ENCODE results near the gene SLC25A28. TPM values are rescaled to one million over a fixed set of nuclear protein-coding genes. Genes with fewer than 3 reads are reported as not detected.
"Not testable (repeated sequence)": the region's sequence is repeated elsewhere in the genome, so short reads cannot be mapped to it uniquely, and the experiment has no call there.

The SLC25A28 gene
- total RNA-seq, 1 donor from 2014 or later = 53.9 TPM

DNA sequence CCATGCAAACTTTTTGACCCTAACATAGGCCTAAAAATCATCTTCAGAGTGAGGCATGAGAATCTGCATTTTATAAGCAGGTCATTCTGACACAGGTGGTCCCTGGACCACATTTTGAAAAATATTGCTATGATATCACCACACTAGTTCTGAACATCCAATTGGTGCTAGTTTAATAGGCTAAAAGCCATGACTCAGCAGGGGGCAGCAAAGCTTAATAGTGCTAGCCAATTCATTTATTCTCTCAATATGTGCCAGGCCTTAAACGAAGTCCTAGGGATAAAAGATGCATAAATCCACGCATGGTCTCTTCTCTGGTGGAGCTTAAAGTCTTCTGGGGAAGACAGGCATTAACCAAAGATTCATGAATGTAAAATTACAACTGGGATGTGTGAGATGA lies 10.2 kb upstream of the SLC25A28 start:
- DNase-seq (ENCODE audit: low spot score) (no peak), ATAC-seq (no peak)
- intact Hi-C loops (cut with DNase I) = no loop called here

DNA sequence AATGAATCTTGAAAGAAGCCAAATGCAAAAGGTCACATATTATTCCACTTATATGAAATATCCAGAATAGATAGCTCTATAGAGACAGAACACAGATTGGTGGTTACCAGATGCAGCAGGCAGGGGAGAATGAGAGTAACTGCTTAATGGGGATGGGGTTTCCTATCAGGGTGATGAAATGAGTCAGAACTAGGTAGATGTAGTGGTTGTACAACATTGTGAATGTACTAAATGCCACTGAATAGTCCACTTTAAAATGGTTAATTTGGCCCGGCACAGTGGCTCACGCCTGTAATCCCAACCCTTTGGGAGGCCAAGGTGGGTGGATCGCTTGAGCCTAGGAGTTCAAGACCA lies 9.4 kb upstream of the SLC25A28 start:
- intact Hi-C loops (cut with DNase I) = no loop called here
- DNase-seq (ENCODE audit: low spot score) = no peak
- ATAC-seq = no peak

DNA sequence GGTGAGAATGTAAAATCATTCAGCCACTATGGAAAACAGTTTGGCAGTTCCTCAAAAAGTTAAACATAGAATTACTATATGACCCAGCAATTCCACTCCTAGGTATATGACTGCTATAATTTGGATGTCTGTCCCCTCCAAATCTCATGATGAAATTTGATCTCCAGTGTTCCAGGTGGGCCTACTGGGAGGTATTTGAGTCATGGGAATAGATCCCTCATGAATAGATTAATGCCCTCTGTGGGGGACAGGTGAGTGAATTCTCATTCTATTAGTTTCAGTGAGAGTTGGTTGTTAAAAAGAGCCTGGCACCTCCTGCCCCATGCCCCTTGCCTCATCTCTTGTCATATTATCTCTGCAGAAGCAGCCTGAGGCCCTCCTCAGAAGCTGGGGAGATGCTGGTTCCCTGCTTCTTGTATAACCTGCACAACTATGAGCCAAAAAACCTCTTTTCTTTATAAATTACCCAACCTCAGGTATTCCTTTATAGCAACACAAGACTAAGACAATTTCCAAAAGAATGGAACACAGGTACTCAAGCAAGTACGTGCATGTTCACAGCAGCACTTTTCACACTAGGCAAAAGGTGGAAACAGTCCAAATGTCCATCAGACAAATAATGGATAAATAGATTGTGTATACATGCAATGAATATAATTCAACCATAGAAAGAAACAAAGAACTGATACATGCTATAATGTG lies 8.8 kb upstream of the SLC25A28 start:
- intact Hi-C loops (cut with DNase I) = no loop called here
- DNase-seq (ENCODE audit: low spot score) = no peak
- ATAC-seq = no peak

DNA sequence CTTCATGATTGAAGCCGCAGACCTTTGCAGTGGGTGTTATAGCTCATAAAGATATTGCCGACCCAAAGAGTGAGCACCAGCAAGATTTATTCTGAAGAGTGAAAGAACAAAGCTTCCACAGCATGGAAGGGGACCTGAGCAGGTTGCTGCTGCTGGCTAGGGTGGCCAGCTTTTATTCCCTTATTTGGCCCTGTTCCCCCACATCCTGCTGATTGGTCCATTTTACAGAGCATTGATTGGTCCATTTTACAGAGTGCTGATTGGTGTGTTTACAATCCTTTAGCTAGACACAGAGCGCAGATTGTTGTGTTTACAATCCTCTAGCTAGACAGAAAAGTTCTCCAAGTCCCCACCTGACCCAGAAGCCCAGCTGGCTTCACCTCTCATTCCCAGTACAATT lies 4.9 kb upstream of the SLC25A28 start:
- intact Hi-C loops (cut with DNase I); DNase-seq (ENCODE audit: low spot score); ATAC-seq: not testable (repeated sequence)

DNA sequence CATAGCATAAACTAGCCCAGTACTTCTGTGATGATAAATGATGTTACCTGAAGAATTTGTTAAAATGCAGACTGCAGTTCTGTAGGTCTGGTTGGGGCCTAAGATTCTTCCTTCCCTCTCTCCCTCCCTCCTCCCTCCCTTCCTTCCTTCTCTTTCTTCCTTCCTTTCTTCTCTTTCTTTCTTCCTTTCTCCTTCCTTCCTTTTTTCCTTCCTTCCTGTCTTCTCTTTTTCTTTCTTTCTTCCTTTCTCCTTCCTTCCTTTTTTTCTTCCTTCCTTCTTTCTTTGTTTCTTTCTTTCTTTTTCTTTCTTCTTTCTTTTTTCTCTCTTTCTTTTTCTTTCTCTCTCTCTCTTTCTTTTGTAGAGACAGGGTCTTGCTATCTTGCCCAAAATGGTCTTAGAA lies 3.7 kb upstream of the SLC25A28 start:
- DNase-seq (ENCODE audit: low spot score) (no peak), ATAC-seq (no peak)
- intact Hi-C loops (cut with DNase I) = no loop called here

DNA sequence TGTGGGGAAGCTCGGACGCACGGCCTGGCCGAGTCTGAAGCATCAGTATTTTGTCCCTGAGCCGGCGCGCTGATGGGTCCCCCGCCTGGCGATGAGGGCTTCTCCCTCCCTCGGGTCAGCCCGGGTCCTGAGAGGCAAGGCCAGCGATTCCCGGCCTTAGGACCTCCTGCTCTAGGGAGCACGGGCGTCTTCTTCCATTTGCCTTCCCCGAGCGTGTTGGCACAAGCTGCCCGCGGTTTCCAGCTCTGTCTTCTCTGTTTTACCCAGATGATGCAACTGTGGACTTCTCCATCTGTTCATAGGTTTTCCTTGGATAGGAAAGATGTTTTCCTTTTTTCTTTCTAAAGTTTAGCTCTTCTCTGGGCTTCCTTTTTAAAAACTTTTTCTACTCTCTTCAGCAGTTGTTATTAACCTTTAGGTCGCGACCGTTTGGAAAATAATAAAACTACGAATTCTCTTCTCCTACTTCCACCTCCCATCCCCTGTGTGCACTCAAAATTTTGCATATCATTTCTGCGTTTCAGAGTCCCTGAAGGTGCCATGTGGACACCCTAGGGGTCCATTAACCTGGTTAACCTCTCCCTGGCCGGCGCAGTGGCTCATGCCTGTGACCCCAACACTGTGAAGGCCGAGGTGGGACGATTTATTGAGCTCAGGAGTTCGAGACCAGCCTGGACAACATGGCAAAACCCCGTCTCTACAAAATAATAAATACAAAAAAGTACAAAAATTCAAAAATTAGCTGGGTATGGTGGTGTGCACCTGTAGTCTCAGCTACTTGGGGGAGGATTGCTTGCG lies 1.4 kb upstream of the SLC25A28 start:
- intact Hi-C loops (cut with DNase I) = no loop called here
- ATAC-seq = peak; percentile 52
- no peak for DNase-seq (ENCODE audit: low spot score)

DNA sequence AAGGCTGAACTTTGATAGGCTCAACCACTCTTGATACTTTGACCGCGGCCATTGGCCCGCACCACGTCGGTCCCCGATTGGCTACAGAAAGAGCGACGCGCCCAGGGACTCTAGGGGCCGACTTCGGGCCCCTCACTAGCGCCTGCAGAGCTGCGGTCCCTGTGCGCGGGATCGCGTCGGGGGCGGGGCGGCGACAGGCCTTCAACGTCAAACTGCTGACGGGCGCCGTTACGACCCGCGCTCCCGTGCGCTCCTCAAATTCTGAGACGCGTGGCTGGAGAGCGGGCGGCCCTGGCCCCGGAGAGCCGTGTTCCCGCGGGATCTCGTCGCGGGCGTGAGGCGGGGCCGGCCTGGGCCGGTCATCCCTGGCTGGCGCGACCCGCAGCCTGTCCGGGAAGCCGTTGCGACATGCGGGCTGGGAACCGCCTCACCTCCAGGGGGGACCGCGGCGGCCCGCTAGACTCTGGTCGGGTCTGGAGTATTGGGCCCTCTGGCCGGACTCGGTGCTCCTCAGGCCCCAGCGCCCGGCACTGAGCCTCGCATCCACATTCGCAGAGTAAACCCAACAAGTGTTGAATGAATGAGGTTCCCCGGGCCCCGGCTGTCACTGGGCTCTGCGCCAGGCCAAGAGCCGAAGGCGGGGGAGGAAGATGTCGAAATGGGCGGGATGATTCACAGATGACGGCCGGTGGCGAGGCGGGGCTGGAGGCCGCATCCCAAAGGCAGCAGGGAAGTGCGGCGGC lies 643 bp upstream of the SLC25A28 start:
- intact Hi-C loops (cut with DNase I) = no loop called here
- peak; percentile 95 for ATAC-seq
- peak; percentile 96 for DNase-seq (ENCODE audit: low spot score)

DNA sequence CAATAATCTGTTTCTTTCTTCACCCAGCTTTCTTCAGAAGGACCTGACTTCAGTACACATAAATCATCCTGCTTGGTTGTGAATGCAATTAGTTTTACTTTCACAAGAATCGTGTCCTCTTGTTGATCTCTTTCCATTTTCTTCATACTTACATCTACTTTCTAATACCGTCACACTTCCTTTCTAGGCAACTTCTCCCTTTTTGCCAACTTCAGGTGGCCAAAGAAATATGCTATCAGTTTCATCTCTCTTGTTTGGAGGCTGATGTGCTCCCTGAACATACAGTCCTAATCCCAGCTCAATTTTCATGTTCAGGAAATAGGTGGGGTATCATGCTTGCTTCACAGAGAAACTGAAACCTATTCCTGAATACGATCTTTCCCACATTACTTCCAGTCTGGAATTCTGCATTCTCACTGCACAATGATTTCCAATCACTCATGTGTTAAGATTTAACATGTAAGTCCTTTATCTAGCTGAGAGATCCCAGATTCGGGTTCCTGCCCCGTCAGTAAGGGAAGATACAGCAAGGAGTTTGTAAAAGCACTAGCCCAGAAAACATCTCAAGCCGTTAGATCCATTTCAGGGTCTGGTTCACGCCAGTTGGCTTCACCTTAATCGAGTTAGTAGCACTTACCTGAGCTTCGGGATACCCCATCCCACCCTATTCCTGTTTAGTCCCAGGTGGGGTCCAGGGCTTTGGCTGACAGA lies 994 bp downstream of the SLC25A28 start:
- intact Hi-C loops (cut with DNase I) = loop anchor here (5.0 kb wide), 1 partner anchor 423 kb away; no protein-coding TSS in a partner anchor
- no peak for ATAC-seq
- no peak for DNase-seq (ENCODE audit: low spot score)

DNA sequence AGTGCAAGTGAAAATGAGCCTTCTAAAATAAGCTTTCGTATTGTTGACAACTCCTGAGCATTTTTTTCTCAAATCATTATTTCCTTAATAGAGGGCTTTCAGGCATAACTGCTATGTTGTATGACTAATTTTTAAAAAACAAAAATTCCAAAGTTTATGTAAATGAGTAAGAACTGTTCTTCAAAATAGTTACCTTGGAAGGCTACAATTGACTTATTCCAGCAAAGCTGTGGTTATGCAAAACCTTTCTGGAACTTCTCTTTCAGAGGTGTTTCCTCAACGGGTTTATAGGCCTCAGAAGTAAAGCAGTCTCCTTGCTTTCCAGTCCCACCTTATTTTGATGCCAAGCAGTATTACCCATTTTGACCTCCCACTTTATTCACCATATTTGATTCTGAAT lies 2.5 kb downstream of the SLC25A28 start:
- intact Hi-C loops (cut with DNase I) = loop anchor here (5.0 kb wide), 1 partner anchor 425 kb away; no protein-coding TSS in a partner anchor
- ATAC-seq = no peak
- DNase-seq (ENCODE audit: low spot score) = no peak

DNA sequence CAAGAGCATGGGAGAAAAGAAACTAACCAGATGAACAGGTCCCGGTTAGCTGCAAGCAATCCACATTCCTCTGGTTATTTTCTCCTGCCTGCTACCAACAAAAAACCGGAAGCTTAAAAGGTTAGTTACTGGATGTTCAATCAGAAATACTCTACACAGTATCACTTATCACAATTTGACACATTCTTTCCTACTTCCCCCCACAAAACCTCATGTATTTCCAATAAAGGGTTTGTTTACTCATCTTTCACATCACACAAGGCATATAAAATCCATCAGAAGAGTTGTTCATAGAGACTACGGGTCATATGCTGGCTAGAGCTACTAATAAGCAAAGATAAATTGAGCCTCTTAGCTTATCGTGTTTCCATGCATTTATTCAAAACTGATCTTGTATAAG lies 4.8 kb downstream of the SLC25A28 start:
- no peak for ATAC-seq
- no peak for DNase-seq (ENCODE audit: low spot score)
- intact Hi-C loops (cut with DNase I) = loop anchor here (5.0 kb wide), 1 partner anchor 427 kb away; no protein-coding TSS in a partner anchor

DNA sequence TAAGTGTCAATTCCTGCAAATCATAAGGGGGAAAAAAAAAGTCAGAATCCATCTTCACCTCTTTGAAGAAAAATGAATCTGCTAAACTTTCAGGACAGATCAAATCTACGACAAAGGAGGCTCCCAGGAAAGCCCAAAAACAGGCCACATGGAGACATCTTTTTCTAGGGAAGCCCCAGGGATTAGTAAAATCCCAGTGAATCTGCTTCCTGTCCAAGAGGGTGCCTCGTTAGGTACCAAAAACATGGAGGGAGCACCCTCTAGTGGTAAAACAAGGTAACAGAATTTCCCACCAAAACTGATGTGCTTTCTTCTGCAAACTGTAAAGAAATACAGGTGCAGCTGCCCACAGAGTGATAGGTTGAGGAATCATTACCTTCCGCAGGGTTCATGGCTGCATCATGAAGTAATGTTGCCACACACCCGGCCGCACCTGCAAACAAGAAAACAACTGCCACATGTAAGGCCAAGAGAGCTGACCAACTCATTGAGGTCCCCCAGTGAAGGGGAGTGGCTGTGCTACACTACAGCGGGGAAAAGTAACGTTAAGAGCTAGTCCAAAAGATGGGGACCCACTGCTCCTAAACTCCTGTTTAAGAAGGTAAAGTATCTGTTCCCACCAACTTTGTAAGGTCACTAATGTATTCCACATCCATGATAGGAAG lies 7.9 kb downstream of the SLC25A28 start:
- DNase-seq (ENCODE audit: low spot score) (no peak), ATAC-seq (peak; percentile 70)
- intact Hi-C loops (cut with DNase I) = loop anchor here (5.0 kb wide), 1 partner anchor 180 kb away; the partner anchor contains the start of gene GOT1

DNA sequence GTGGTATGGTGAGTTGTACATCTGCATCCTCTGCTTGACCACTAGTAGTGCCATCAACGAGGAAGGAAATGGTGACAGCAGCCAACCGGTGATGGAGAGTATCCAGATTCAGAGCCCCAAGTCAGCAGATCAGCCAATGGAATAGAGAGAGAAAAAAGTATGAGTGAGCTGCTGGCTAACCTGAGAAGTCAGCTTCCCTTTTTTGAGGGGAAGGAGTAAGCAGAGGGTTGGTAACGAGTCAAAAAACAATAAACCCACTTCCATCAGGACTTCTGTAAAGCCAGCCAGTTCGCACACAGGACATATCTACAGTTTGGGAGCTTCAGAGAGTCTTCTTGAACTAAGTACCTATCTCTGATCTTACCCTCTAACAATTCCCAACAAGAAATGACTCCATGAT lies 8.9 kb downstream of the SLC25A28 start:
- ATAC-seq (no peak), DNase-seq (ENCODE audit: low spot score) (no peak)
- intact Hi-C loops (cut with DNase I) = loop anchor here (5.0 kb wide), 1 partner anchor 179 kb away; the partner anchor contains the start of gene GOT1

DNA sequence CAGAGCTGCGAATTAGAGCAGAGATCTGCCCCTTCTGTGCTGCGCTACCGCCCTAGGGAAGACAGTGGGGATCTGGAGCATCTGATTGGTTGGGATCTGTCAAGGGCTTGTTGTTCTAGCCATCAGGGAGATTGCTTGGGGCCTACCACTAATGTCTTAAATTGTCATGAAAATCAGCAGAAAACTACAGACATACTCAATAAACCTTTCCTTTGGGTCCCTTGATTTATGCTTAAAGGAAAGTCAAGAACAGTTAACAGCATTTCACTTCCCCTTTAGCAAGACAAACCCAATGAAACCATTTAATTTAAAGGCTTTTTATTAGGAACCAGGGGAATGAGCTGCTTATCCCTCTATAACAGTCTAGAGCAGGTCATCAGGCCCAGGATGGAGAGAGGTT lies 10.0 kb downstream of the SLC25A28 start:
- no peak for ATAC-seq
- intact Hi-C loops (cut with DNase I) = loop anchor here (5.0 kb wide), 1 partner anchor 178 kb away; the partner anchor contains the start of gene GOT1
- DNase-seq (ENCODE audit: low spot score) = no peak

DNA sequence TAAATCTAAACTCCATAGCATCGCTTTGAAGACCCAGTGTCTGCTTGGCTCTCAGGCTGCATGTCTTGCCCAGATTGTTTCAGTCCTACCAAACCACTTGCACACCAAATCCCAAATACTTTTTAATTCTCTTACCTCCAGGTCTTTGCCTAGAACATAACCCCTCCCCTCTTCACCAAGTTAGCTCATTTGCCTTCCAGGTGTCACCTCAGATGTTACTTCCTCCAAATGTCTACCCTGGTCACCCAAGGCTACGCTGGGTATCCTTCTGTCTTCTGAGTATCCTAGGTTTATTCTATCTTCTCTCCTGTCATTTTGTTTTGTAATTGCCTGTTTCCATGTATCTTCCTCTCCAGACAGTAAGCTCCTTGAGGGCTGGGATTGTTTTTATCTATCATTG lies 11.1 kb downstream of the SLC25A28 start:
- ATAC-seq (no peak), DNase-seq (ENCODE audit: low spot score) (no peak)
- intact Hi-C loops (cut with DNase I) = no loop called here

DNA sequence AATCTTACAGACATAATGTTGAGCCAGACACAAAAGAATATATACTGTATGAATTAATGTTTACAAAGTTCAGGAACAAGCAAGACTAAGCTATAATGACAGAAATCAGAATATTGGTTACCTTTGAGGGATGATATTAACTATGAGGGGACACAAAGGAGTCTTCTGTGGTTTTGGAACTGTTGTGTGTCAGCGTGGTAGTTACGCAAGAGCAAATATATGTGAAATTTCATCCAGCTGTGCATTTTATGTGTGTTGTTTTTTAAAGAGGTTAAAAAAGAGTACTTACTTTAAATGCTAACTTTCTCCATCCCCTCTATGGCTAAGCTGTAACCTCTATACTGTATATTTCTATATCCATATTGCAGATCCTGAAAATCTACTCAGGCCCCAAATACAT lies 14.9 kb downstream of the SLC25A28 start:
- intact Hi-C loops (cut with DNase I) = no loop called here
- ATAC-seq (no peak), DNase-seq (ENCODE audit: low spot score) (no peak)

DNA sequence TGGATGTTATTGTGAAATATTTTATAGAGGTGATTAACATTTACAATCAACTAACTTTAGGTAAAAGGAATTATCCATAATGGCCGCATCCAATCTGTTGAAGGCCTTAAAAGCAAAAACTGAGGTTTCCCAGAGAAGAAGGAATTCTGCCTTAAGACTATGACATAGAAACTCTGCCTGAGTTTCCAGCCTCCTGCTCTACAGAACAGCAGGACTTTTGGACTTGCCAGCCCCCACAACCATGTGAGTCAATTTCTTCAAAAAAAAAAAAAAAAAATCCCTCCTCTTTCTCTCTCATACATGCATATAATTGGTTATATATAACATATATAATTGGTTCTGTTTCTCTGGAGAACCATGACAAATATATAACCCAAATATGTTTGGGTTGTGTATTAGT lies 15.4 kb downstream of the SLC25A28 start:
- intact Hi-C loops (cut with DNase I) = no loop called here
- no peak for ATAC-seq
- DNase-seq (ENCODE audit: low spot score) = no peak

DNA sequence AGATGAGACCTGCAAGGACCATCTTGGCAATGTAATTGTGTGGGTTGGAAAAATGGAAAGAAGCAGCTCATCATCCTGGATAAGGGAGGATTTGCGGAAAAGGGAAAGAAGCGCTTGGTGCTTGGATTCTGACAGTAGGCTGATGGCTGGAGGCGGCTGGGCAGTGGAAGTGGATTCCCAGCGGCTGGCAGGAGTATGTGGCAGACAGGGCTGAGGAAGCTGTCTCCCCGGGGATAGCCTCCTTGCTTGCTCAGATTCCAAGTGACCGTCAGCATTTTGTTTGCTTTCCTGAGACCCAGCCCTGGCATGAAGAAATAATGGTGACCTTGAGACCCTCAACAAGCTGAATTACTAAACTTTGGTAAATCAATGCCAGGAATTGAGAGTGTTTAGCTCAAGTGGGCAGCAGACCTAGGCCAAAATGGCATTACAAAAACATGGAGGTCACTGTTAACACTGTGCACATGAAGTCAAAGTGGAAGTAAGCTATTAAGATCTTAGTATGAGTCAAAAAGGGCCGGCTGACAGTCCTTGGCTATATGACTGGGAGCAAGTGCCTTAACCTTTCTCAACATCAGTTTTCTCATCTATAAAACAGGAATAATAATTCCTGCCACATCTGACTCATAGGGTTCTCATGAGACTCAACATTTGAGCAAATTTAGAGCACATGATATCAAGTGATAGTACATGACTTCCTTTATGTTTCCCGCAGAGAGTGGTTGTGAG lies 21.3 kb downstream of the SLC25A28 start:
- no peak for ATAC-seq
- intact Hi-C loops (cut with DNase I) = no loop called here
- DNase-seq (ENCODE audit: low spot score) = no peak

DNA sequence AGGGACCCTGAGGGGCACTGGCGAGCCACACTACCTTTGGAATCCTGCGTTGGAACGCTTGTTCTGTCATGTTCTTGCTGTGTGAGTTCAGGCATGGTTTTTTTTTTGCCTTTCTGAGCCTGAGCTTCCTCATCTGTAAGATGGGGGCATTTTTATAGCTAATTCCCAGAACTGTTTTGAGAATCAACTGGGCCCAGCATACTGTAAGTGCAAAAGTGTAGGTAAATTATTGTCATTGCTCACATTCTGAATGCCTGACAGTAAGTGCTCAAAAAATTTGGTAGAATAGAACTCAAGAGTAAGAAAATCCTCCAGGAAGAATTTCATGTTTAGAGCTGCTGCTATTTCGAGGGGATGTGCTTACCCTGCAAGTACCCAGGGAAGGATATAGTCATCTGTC lies 22.2 kb downstream of the SLC25A28 start:
- intact Hi-C loops (cut with DNase I) = no loop called here
- DNase-seq (ENCODE audit: low spot score) = no peak
- no peak for ATAC-seq

Measured in sciatic nerve (tissue), 2 donors.